T-helper 1 cell (primary cell): ENCODE results near the gene STK11.

Source experiments
- DNase-seq, 5 donors: peaks; one replicate each; pipeline ENCODE4 v3.0.0-alpha.2; 2012 to 2020
- total RNA-seq, 4 donors: gene quantifications; one replicate each; lab custom pipeline; 2026; lab: John Stamatoyannopoulos, UW

The STK11 gene
- 72.9 to 109 (median 90.6) reads per million in 4 donors for total RNA-seq

- peak; percentile 97 to 99 (median 98) for DNase-seq
These were observed at the start of gene STK11 for GRCh38 chr19:1205114-1206099. TSS of gene STK11 (plus strand) at chr19:1205778. CDS start at chr19:1206914, 1,136 bp downstream.

GRCh38 chr19:1156305-1156801, 49.2 kb upstream of the STK11 start:
- DNase-seq = no peak

GRCh38 chr19:1156830-1157615, 48.6 kb upstream of the STK11 start:
- DNase-seq = no peak

GRCh38 chr19:1157931-1158884, 47.4 kb upstream of the STK11 start:
- no peak for DNase-seq

DNA sequence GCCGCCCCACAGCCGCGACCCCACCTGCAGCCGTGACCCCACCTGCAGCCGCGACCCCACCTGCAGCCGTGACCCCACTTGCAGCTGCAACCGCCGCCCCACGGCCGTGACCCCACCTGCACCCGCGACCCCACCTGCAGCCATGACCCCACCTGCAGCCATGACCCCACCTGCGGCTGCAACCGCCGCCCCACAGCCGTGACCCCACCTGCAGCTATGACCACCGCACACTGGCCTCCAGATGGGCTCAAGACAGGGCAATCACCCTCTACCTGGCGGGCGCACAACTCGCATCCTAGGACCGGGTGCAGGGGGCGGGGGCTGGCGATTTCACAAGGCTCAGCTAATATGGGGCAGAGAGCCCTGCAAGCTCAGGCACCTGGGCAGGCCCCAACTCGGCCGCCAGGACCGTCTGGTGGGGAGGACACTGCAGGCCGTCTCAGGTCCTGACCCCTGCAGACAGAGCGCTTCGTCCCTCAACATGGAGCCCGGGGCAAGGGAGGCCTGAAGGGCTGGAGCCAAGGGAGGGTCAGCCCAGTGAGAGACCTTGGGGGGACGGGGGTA, 46.6 kb upstream of the STK11 start:
- no peak for DNase-seq

- DNase-seq = no peak
These were observed 45.5 kb upstream of the STK11 start for GRCh38 chr19:1159864-1160595.

DNA sequence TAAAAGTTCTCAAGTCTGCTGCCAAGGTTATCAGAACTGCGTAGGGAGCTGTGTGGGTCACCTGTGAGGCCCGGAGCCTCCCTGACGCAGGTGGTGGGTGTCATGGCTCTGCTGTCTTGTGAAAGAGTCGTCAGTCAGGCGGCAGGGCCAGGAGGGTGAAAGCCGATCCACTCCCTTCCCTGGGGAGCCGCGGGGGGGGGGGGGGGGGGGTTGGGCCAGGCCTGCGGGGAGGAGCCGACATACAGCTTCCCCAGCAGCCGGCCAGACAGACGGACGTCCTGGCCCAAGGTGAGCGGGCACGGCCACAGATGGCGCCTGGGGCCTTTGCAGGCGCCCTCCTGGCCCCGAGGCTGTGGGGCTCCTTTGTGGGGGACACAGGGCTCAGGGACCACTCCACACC, 43.9 kb upstream of the STK11 start:
- no peak for DNase-seq

DNA sequence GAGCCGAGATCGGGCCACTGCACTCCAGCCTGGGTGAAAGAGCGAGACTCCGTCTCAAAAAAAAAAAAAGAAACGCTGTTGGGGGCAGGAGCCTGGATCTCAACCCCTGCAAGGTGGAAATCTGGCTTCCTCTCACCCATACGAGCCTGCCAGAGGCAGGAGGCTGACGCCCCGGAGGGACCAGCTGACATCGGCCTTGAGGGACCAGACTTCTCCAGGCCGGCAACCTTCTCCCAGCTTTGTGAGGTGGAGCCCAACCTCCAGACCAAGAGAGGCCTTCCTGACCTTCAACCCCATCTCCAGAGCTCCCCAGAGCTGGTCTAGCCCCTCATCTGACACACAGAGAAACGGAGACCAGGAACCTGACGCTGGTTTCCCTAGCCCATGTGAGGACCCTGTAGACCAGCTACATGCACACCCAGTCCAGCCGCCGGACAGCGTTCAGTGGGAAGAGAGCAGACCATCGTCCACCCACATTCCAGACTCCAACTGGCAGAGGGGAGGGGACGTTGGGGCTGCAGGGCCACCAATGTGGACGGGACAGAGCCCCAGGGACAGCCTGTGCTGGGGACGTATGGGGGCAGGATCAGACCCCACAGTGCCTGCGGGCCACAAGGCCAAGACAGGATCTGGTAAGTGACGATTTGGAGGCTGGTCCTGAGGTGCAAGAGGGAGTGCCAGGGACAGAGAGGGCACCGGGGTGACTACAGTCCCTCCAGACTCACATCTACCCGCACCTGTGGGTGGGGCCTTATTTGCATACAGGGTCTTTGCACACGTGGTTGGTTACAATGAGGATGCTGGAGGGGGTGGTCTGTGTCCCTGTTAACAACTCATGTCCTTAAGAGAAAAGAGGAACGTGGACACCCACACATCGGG, 42.9 kb upstream of the STK11 start:
- no peak for DNase-seq

GRCh38 chr19:1163283-1163933, 42.2 kb upstream of the STK11 start:
- DNase-seq = no peak

GRCh38 chr19:1163934-1164683, 41.5 kb upstream of the STK11 start:
- no peak for DNase-seq

GRCh38 chr19:1164684-1165531, 40.7 kb upstream of the STK11 start:
- no peak for DNase-seq

DNA sequence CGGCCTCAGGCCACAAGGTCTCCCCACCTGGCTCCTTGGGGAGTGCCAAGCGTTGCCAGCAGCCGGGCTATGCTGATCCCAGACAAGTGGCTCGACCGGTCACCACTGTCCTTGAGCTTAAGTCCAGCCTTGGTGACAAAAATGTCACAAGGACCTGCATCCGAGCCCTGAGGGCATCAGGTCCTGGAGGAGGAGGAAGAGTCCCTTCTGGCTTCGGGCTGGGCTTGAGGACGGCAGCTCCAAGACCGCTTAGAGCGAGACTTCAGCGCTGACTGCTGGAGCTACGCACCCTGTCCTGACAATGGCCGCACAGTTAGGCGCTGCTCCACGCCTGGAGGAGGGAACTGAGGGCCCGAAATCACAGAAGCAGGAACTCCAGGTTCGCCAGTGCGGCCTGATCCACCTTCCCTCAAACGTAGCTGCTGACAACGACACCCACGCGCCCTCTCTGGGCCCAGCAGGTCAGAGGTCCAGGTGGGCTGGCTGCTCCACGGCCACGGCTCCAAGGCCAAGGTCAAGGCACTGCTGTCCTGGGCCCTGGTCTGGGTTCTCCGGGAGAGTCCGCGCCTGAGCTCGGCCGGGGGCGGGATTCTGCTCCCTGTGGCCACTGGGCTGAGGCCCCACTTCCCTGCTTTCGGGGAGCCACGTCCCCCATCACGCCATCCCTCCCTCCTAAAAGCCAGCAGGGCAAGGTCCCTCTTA, 38.6 kb upstream of the STK11 start:
- no peak for DNase-seq

GRCh38 chr19:1167687-1168571, 37.6 kb upstream of the STK11 start:
- DNase-seq = no peak

DNA sequence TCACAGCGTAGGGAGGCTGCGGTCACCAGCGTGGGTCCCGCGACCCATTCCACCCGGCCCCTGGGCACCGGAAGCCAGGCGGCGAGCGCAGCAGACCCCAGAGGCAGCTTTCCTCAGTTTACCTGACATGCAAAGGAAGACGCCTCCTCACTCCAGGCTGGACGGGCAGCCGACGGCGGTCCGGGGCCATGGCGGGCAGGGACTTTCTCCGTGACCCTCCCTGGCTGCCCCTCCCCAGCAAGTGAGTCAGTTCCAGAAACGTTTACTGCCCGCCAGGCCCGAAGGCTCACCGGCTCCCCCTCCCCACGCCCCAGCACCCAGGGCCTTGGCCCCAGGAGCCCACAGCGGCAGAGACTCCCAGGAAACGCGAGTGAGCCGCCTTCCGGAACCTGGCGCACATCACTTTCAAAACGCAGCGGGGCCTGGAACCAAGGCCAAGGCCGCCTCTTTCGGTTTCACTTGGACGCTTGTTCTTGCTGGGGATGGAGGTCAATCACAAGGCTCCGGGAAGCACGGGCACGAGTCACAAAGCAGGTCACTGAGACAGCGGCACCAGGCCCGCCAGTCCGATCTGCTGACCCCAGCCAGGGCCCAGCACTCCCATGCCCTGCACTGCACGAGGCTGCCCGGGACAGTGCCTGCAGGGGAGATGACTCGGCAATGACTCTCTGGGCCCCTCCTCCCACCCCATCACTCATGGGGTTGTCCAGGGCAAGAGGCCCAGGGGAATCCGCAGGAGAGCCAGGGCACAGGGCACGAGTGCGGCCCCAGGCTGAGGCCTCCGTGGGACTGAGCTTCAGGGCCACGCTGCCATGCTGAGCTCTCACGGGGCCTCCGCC, 36.8 kb upstream of the STK11 start:
- DNase-seq = no peak

DNA sequence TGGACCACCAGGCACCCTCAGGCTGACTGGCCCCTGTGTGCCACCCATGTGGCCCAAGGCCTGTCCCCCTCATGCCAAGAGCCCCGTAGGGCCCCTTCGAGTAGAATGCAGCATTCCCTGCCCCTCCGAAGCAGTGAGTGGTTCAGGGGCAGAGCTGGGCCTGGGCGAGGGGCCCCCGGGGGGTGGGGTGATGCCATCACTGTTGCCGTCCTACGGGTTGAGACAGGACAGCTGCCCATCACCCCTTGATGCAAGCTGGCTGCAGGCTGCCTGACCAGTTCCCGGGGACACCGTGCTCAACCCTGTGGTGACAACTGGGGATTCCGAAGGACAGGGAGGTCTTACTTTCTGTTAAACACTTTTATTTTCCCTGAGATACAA, 36.2 kb upstream of the STK11 start:
- no peak for DNase-seq
